ENCODE data around the gene ATP5PD. TPM values are rescaled to one million over a fixed set of nuclear protein-coding genes. Genes with fewer than 3 reads are reported as not detected.

Gene ATP5PD
- total RNA-seq, 1 experiment from 2014 or later = 383 TPM

GRCh38 chr17:75063626-75064025 is 16.9 kb upstream of the ATP5PD start:
- H3K36me3 Mint-ChIP-seq = peaks cover 52% of the 10 kb centered on the region
- H3K4me1 Mint-ChIP-seq = no peaks in the 10 kb centered on the region
- H3K9me3 Mint-ChIP-seq = no peaks in the 10 kb centered on the region
- no peak for DNase-seq (ENCODE audit: low spot score)
- H3K27me3 Mint-ChIP-seq (ENCODE audit: low read depth) = no peaks in the 10 kb centered on the region
- no peak overlapping the region for H3K4me3 Mint-ChIP-seq
- CTCF ChIA-PET = interaction anchor here (0.7 to 3.3 kb wide), 7 partner anchors 9 to 50 kb away, joined by 4 to 18 read pairs (median 10); partner anchors contain the start of genes KCTD2 and SLC16A5
- no peak overlapping the region for H3K27ac Mint-ChIP-seq
- POLR2A ChIA-PET = interaction anchor here (0.5 kb wide), 1 partner anchor 60 kb away, joined by 4 read pairs; no protein-coding TSS in a partner anchor
- peak; percentile 23 for ATAC-seq
- TF ChIP-seq ARID4B (CRISPR knock-in tag; IDR thresholded peaks at IDR 0.05; ENCODE audit: borderline replicate concordance) (no peak), ZBTB21 (CRISPR knock-in tag; IDR thresholded peaks at IDR 0.05; ENCODE audit: borderline replicate concordance) (no peak), NR2C2 (CRISPR knock-in tag; IDR thresholded peaks at IDR 0.05) (no peak), ZSCAN18 (CRISPR knock-in tag; IDR thresholded peaks at IDR 0.05) (no peak), TEAD4 (CRISPR knock-in tag; IDR thresholded peaks at IDR 0.05) (no peak), ZNF317 (CRISPR knock-in tag; IDR thresholded peaks at IDR 0.05; ENCODE audit: borderline replicate concordance, low read depth) (no peak), ZNF396 (CRISPR knock-in tag; IDR thresholded peaks at IDR 0.05; ENCODE audit: borderline replicate concordance) (no peak), E2F1 (CRISPR knock-in tag; IDR thresholded peaks at IDR 0.05) (no peak), NR3C1 (CRISPR knock-in tag; conservative IDR thresholded peaks at IDR 0.05; ENCODE audit: low read depth) (no peak), SMAD3 (CRISPR knock-in tag; IDR thresholded peaks at IDR 0.05; ENCODE audit: borderline replicate concordance) (no peak)
- TF ChIP-seq, protein P1, sequence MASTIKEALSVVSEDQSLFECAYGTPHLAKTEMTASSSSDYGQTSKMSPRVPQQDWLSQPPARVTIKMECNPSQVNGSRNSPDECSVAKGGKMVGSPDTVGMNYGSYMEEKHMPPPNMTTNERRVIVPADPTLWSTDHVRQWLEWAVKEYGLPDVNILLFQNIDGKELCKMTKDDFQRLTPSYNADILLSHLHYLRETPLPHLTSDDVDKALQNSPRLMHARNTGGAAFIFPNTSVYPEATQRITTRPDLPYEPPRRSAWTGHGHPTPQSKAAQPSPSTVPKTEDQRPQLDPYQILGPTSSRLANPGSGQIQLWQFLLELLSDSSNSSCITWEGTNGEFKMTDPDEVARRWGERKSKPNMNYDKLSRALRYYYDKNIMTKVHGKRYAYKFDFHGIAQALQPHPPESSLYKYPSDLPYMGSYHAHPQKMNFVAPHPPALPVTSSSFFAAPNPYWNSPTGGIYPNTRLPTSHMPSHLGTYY (CRISPR knock-in tag; IDR thresholded peaks at IDR 0.05) = no peak
- TF ChIP-seq, protein P2, sequence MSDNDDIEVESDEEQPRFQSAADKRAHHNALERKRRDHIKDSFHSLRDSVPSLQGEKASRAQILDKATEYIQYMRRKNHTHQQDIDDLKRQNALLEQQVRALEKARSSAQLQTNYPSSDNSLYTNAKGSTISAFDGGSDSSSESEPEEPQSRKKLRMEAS (CRISPR knock-in tag; IDR thresholded peaks at IDR 0.05) = no peak
- TF ChIP-seq, protein P3, sequence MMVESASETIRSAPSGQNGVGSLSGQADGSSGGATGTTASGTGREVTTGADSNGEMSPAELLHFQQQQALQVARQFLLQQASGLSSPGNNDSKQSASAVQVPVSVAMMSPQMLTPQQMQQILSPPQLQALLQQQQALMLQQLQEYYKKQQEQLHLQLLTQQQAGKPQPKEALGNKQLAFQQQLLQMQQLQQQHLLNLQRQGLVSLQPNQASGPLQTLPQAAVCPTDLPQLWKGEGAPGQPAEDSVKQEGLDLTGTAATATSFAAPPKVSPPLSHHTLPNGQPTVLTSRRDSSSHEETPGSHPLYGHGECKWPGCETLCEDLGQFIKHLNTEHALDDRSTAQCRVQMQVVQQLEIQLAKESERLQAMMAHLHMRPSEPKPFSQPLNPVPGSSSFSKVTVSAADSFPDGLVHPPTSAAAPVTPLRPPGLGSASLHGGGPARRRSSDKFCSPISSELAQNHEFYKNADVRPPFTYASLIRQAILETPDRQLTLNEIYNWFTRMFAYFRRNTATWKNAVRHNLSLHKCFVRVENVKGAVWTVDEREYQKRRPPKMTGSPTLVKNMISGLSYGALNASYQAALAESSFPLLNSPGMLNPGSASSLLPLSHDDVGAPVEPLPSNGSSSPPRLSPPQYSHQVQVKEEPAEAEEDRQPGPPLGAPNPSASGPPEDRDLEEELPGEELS (CRISPR knock-in tag; IDR thresholded peaks at IDR 0.05) = no peak
- TF ChIP-seq, protein P4, sequence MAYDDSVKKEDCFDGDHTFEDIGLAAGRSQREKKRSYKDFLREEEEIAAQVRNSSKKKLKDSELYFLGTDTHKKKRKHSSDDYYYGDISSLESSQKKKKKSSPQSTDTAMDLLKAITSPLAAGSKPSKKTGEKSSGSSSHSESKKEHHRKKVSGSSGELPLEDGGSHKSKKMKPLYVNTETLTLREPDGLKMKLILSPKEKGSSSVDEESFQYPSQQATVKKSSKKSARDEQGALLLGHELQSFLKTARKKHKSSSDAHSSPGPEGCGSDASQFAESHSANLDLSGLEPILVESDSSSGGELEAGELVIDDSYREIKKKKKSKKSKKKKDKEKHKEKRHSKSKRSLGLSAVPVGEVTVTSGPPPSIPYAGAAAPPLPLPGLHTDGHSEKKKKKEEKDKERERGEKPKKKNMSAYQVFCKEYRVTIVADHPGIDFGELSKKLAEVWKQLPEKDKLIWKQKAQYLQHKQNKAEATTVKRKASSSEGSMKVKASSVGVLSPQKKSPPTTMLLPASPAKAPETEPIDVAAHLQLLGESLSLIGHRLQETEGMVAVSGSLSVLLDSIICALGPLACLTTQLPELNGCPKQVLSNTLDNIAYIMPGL (CRISPR knock-in tag; IDR thresholded peaks at IDR 0.05) = no peak

Data from WTC11 (cell line).